PC-9 (cell line): ENCODE results near the gene UBQLNL.

Source experiments
- CTCF ChIP-seq: fragments of 200-600 bp; sonication (generic); conservative IDR thresholded peaks from 2 replicates; pipeline ENCODE4 v1.6.1; 2017; ENCODE audit warnings: mixed run types, antibody characterized with exemption, mild to moderate bottlenecking, moderate library complexity
- EZH2 ChIP-seq: fragments of 200-600 bp; sonication (generic); IDR thresholded peaks from 2 replicates; pipeline ENCODE4 v1.8.0; 2017; ENCODE audit warnings: antibody characterized with exemption, low read depth

- TF ChIP-seq CTCF (no peak), EZH2 (no peak)
These were observed 1.7 kb downstream of the UBQLNL start for GRCh38 chr11:5514841-5515240.
